GM12892 (cell line): ENCODE measurements around the gene MB21D2.

Experiments used
- POLR2AphosphoS5 ChIP-seq: IDR thresholded peaks from 2 replicates; pipeline ENCODE4 v1.6.1; 2011; ENCODE audit warnings: low read depth, low read length, control low read depth
- TAF1 ChIP-seq: IDR thresholded peaks from 2 replicates; pipeline ENCODE4 v1.6.1; 2011; ENCODE audit warnings: low read depth, mild to moderate bottlenecking, control low read depth, low read length, borderline replicate concordance

- TF ChIP-seq POLR2AphosphoS5 (no peak), TAF1 (no peak)
Measured at GRCh38 chr3:192880313-192880712, 37.3 kb downstream of the MB21D2 start.
